Activated CD4-positive, alpha-beta T cell treated with anti-CD3 and anti-CD28 coated beads, Interleukin-2, amount 50 U/mL, for 1 hour (primary cell): ENCODE data around the gene RITA1.
A peak's percentile ranks its signal among the peaks of the same experiment; 100 is the strongest.

Source experiments
- DNase-seq: peaks from one replicate; pipeline ENCODE4 v3.0.0-alpha.2; 2020

RITA1 gene

GRCh38 chr12:113232089-113232839, 46.7 kb downstream of the RITA1 start:
- no peak for DNase-seq

- DNase-seq: peak; percentile 71
Observed at GRCh38 chr12:113232840-113233585, 47.5 kb downstream of the RITA1 start.

- no peak for DNase-seq
Observed at GRCh38 chr12:113233967-113234366, 48.4 kb downstream of the RITA1 start.

- DNase-seq: no peak
Observed at GRCh38 chr12:113234483-113234882, 49.0 kb downstream of the RITA1 start.

- DNase-seq: no peak
Observed at GRCh38 chr12:113235976-113236375, 50.5 kb downstream of the RITA1 start.

- no peak for DNase-seq
Observed at GRCh38 chr12:113236539-113237399, 51.2 kb downstream of the RITA1 start.

GRCh38 chr12:113237748-113238147, 52.2 kb downstream of the RITA1 start:
- DNase-seq: no peak

GRCh38 chr12:113238309-113238708, 52.8 kb downstream of the RITA1 start:
- no peak for DNase-seq

- no peak for DNase-seq
Observed at GRCh38 chr12:113239288-113239771, 53.8 kb downstream of the RITA1 start.

- DNase-seq: no peak
Observed at GRCh38 chr12:113239811-113240331, 54.4 kb downstream of the RITA1 start.

- no peak for DNase-seq
Observed at GRCh38 chr12:113240395-113240794, 54.9 kb downstream of the RITA1 start.

- DNase-seq: no peak
Observed at GRCh38 chr12:113241191-113242025, 55.9 kb downstream of the RITA1 start.
